Fibroblast of lung (primary cell): ENCODE results near the gene BCLAF1.

Source experiments
- EZH2 ChIP-seq: IDR thresholded peaks from 2 replicates; pipeline ENCODE4 v1.5.1; 2012; ENCODE audit warnings: low read length, control low read depth, mild to moderate bottlenecking; ENCODE audit errors: missing control alignments
- TF ChIP-seq, protein P1 (sequence below), 2 donors: IDR thresholded peaks in 1 of 2; conservative IDR thresholded peaks in 1 of 2; 1 replicate in 1 of 2; 2 replicates in 1 of 2; pipeline ENCODE4 v1.5.1; 2011 to 2012; ENCODE audit warnings: low read length in 2 of 2, control low read depth in 1 of 2, inconsistent platforms in 1 of 2, low read depth in 1 of 2, mild to moderate bottlenecking in 1 of 2

DNA sequence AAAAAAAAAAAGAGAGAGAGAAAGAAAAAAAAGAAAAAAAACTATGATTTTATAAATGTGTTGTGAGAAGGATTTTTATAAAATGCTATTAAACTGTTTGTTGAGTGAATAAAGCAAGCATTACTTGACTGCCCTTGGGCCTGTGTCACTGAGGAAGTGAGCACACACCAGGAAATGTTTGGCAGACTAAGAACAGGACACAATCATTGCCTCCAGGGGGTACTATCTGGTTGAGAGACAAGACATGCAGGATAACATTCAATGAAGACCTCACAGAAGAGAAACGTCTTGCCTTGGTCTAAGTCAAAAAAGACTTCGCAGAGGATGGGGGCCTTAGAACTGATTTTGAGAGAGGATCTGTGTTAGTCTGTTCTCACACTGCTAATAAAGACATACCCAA, 80.2 kb downstream of the BCLAF1 start:
- TF ChIP-seq, protein P1, sequence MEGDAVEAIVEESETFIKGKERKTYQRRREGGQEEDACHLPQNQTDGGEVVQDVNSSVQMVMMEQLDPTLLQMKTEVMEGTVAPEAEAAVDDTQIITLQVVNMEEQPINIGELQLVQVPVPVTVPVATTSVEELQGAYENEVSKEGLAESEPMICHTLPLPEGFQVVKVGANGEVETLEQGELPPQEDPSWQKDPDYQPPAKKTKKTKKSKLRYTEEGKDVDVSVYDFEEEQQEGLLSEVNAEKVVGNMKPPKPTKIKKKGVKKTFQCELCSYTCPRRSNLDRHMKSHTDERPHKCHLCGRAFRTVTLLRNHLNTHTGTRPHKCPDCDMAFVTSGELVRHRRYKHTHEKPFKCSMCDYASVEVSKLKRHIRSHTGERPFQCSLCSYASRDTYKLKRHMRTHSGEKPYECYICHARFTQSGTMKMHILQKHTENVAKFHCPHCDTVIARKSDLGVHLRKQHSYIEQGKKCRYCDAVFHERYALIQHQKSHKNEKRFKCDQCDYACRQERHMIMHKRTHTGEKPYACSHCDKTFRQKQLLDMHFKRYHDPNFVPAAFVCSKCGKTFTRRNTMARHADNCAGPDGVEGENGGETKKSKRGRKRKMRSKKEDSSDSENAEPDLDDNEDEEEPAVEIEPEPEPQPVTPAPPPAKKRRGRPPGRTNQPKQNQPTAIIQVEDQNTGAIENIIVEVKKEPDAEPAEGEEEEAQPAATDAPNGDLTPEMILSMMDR (conservative IDR thresholded peaks at IDR 0.05 in 1 of 2, IDR thresholded peaks at IDR 0.05 in 1 of 2; ENCODE audit: low read depth in 1 of 2, low read length in 2 of 2), result no peak
- no peak for TF ChIP-seq EZH2
